Pancreas (tissue), 10 donors: ENCODE measurements around the gene FBXL12. TPM values are rescaled to one million over a fixed set of nuclear protein-coding genes. Genes with fewer than 3 reads are reported as not detected.
"Not testable (repeated sequence)": the region's sequence is repeated elsewhere in the genome, so short reads cannot be mapped to it uniquely, and the experiment has no call there.

Source experiments
- ATAC-seq, 4 donors: fragments of 200-7000 bp; cut with Tn5 transposase; one replicate each; pipeline versions ENCODE4 v1.8.0 to v1.9.1; 2020; ENCODE audit warnings: mild to moderate bottlenecking in 4 of 4, moderate library complexity in 4 of 4
- DNase-seq, 6 donors: peaks; one replicate each; pipeline ENCODE4 v3.0.0-alpha.2; 2020
- FAIRE-seq: peaks from 2 replicates; lab custom pipeline; 2012; peaks lifted over from hg19 to GRCh38; lab: Jason Lieb, UNC
- H3K27ac ChIP-seq, 4 donors: fragments of 200-600 bp; sonication (generic); 1 replicate in 3 of 4; 2 replicates in 1 of 4; pipeline versions ENCODE4 v1.5.0 to v1.8.0; 2020
- H3K27me3 ChIP-seq, 4 donors: fragments of 200-600 bp; one replicate each; pipeline ENCODE4 v1.8.0; 2021
- H3K36me3 ChIP-seq, 3 donors: fragments of 200-600 bp; sonication (generic) in 1 of 3; one replicate each; pipeline versions ENCODE4 v1.5.0 to v1.8.0; 2020 to 2021
- H3K4me1 ChIP-seq, 3 donors: fragments of 200-600 bp; one replicate each; pipeline ENCODE4 v1.8.0; 2021
- H3K4me3 ChIP-seq, 4 donors: fragments of 200-600 bp; sonication (generic) in 2 of 4; one replicate each; pipeline versions ENCODE4 v1.5.0 to v1.8.0; 2020 to 2021
- H3K9me3 ChIP-seq, 4 donors: fragments of 200-600 bp; one replicate each; pipeline ENCODE4 v1.8.0; 2021
- WGBS, 2 donors: extraction: QIAGEN DNeasy Blood & Tissue Kit; methylation state at CpG; one replicate each; pipeline ENCODE4 v1.1.7; 2013; 5-methylcytosine and 5-hydroxymethylcytosine counted together
- intact Hi-C, 3 donors: fragments of 100-400 bp; cut with DNase I; formaldehyde crosslinking; loops; one replicate each; pipeline versions ENCODE4 v1.11.1 to v1.14.2; 2022
- polyA plus RNA-seq, 2 donors: library from polyadenylated mRNA; stranded (reverse); fragments of 200-250 nt; gene quantifications; one replicate each; pipeline ENCODE4 v1.2.3, GENCODE V29; 2013
- total RNA-seq, 6 donors: library from RNA; stranded (reverse); fragmentation: NEBNext Ultra II Directional in 4 of 6; extraction: Animal tissue kit (Norgen Biotek cat#: 25700) in 4 of 6; gene quantifications; one replicate each; pipeline versions ENCODE4 v1.2.1 to v1.2.4, GENCODE V29; 2021 to 2023
- TF ChIP-seq, protein P1 (sequence below), 4 donors: fragments of 200-600 bp; sonication (generic) in 3 of 4; IDR thresholded peaks; one replicate each; pipeline versions ENCODE4 v1.5.0 to v1.8.0; 2021; ENCODE audit warnings: antibody characterized with exemption in 4 of 4
- donor health status: healthy with polysubstance abuse.
- donor health status: DM: no; HTN: no; CAD: no; lungs with moderate emphysema.
- donor health status: DM: no; HTN: no; CAD: no.
- donor health status: control.
- donor health status: control.
- donor health status: Bipolar disorder and iron deficiency.
- donor health status: DM: yes; HTN: yes; CAD: no.
- donor health status: DM: no; HTN: no; CAD: no.
- donor health status: DM: no; HTN: no; CAD: no.
- donor health status: DM: yes; HTN: yes; CAD: no.

The FBXL12 gene
- total and polyA plus RNA-seq, 8 donors, result 6.5 to 20.5 (median 7.5) TPM

DNA sequence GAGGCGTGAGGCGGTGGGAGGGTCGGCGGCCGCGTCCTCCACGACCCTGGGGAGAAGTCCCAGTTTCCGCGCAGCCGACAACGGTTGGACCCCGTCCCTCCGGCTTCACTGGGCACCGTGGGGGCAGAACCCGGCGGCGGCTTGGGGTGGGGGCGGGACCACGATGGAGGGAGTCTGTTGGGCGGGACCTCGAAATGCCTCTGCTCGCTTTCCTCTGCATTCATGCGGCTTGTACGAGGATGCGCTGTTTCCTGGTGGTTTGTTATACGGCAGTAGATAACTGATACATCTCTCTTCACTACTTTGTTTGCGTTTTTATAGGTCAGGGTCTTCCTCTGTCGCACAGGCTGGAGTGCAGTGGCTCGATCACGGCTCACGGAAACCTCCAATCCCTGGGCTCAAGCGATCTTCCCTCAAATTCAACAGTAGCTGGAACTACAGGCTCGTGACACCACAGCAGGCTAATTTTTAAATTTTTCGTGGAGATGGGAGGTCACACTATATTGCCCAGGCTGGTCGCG, 25.7 kb downstream of the FBXL12 start:
- Histone ChIP-seq H3K27ac (peak overlapping the region; percentile 70 to 87 (median 79)), H3K9me3 (no peaks in the 10 kb centered on the region), H3K4me3 (peak overlapping the region; percentile 35 to 62 (median 56)), H3K36me3 (no peaks in the 10 kb centered on the region), H3K4me1 (peaks cover 0 to 6% (median 0%) of the 10 kb centered on the region in 3 donors), H3K27me3 (no peaks in the 10 kb centered on the region)
- 13 to 15% methylated on average over 36 of the region's 36 CpGs for WGBS, 2 donors
- DNase-seq, result peak in 3 of 6 donors; percentile 36 to 82 (median 78)
- intact Hi-C loops, result loop anchor here in 1 of 3 donors (10.0 kb wide), 1 partner anchor 588 kb away; no protein-coding TSS in a partner anchor
- no peak for FAIRE-seq
- peak; percentile 14 to 29 (median 16) for ATAC-seq
- TF ChIP-seq, protein P1, sequence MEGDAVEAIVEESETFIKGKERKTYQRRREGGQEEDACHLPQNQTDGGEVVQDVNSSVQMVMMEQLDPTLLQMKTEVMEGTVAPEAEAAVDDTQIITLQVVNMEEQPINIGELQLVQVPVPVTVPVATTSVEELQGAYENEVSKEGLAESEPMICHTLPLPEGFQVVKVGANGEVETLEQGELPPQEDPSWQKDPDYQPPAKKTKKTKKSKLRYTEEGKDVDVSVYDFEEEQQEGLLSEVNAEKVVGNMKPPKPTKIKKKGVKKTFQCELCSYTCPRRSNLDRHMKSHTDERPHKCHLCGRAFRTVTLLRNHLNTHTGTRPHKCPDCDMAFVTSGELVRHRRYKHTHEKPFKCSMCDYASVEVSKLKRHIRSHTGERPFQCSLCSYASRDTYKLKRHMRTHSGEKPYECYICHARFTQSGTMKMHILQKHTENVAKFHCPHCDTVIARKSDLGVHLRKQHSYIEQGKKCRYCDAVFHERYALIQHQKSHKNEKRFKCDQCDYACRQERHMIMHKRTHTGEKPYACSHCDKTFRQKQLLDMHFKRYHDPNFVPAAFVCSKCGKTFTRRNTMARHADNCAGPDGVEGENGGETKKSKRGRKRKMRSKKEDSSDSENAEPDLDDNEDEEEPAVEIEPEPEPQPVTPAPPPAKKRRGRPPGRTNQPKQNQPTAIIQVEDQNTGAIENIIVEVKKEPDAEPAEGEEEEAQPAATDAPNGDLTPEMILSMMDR (IDR thresholded peaks at IDR 0.05), result no peak

DNA sequence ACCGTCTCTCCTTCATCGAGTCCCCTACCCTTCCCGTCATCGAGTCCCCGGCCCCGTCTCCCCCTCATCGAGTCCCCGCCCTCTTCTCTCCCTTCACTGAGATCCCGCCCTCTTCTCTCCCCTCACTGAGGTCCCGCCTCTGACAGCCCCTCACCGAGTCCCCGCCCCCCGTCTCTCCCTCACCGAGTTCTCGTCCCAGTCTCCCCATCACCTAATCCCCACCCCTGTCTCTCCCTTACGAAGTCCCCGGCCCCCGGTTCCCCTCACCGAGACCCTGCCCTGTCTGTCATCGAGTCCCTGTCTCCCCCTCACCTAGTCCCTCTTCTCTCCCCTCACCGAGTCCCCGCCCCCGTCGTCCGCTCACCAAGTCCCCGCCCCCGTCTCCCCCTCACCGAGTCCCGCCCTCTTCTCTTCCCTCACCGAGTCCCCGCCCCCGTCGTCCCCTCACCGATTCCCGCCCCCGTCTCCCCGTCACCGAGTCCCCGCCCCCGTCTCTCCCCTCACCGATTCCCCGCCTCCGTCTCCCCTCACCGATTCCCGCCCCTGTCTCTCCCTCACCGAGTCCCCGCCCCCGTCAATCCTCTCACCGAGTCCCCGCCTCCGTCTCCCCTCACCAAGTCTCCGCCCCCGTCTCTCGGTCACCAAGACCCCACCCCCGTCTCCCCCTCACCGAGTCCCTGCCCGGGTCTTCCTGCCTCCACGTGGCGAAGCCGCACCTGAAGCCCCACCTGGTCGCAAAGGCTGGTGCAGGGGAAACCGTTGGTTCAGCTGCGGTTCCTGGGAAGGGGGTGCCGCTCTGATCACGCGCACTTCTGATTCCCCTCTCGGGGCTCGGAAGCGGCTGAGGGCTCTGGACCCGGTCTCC, 26.4 kb downstream of the FBXL12 start:
- DNase-seq, result peak; percentile 75 to 96 (median 90)
- Histone ChIP-seq H3K4me3 (peak overlapping the region; percentile 35 to 62 (median 56)), H3K4me1 (peaks cover 0 to 6% (median 0%) of the 10 kb centered on the region in 3 donors), H3K9me3 (no peaks in the 10 kb centered on the region), H3K36me3 (no peaks in the 10 kb centered on the region), H3K27ac (peak overlapping the region; percentile 70 to 87 (median 79)), H3K27me3 (no peaks in the 10 kb centered on the region)
- intact Hi-C loops, result loop anchor here in 1 of 3 donors (10.0 kb wide), 1 partner anchor 588 kb away; no protein-coding TSS in a partner anchor
- no peak for FAIRE-seq
- ATAC-seq, result peak; percentile 75 to 86 (median 78)
- TF ChIP-seq, protein P1 (IDR thresholded peaks at IDR 0.05), result no peak
- 3% methylated on average over 62 to 70 of the region's 70 CpGs for WGBS, 2 donors

DNA sequence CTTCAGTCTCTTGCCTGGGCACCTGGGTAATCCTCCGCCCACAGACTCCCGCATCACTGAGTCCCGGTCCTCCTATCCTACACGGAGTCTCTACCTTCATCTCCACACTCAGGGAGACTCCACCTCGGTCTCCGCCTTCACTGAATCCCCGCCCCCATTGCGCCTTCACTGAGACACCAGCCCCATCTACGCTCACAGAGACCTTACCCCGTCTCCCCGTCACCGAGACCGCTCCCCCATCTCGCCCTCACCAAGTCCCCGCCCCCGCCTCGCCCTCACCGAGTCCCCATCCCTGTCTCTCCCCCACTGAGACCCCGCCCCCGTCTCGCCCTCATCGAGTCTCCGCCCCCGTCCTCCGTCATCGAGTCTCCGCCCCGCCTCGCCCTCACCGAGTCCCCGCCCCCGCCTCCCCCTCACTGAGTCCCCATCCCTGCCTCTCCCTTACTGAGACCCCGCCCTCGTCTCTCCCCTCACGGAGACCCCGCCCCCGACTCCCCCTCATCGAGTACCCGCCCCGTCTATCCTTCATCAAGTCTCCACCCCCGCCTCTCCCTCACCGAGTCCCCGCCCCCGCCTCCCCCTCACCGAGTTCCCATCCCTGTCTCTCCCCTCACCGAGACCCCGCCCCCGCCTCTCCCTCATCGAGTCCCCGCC, 27.2 kb downstream of the FBXL12 start:
- intact Hi-C loops, result loop anchor here in 1 of 3 donors (10.0 kb wide), 1 partner anchor 587 kb away; no protein-coding TSS in a partner anchor
- 2 to 4% methylated on average over 37 to 50 of the region's 50 CpGs for WGBS, 2 donors

DNA sequence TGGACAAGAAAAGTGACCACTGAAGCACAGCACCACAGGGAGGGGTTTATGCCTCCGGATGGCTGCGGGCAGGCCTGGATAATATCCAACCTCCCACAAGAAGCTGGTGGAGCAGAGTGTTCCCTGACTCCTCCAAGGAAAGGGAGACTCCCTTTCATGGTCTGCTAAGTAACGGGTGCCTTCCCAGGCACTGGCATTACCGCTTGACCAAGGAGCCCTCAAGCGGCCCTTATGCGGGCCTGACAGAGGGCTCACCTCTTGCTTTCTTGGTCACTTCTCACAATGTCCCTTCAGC, 27.9 kb downstream of the FBXL12 start:
- intact Hi-C loops, result loop anchor here in 1 of 3 donors (10.0 kb wide), 1 partner anchor 586 kb away; no protein-coding TSS in a partner anchor
- not testable (repeated sequence) for H3K36me3 ChIP-seq, ATAC-seq, H3K4me1 ChIP-seq, H3K27me3 ChIP-seq, FAIRE-seq, H3K9me3 ChIP-seq, DNase-seq
- 71 to 77% methylated on average over 6 of the region's 6 CpGs for WGBS, 2 donors
- Histone ChIP-seq H3K4me3 (peak overlapping the region in 1 of 4 donors; percentile 28), H3K27ac (peak overlapping the region in 2 of 4 donors; percentile 50 to 63)

More for the DNA sequence above, 27.2 kb downstream of the FBXL12 start:
- peak overlapping the region in 2 of 4 donors; percentile 50 to 85 for H3K27ac ChIP-seq
- peak; percentile 59 to 80 (median 72) for ATAC-seq
- no peaks in the 10 kb centered on the region for H3K27me3 ChIP-seq
- no peaks in the 10 kb centered on the region for H3K36me3 ChIP-seq
- FAIRE-seq, result no peak
- DNase-seq, result peak; percentile 79 to 97 (median 91)
- peak overlapping the region in 2 of 4 donors; percentile 28 to 62 for H3K4me3 ChIP-seq
- peaks cover 0 to 6% (median 0%) of the 10 kb centered on the region in 3 donors for H3K4me1 ChIP-seq
- TF ChIP-seq, protein P1 (IDR thresholded peaks at IDR 0.05), result no peak
- no peaks in the 10 kb centered on the region for H3K9me3 ChIP-seq

DNA sequence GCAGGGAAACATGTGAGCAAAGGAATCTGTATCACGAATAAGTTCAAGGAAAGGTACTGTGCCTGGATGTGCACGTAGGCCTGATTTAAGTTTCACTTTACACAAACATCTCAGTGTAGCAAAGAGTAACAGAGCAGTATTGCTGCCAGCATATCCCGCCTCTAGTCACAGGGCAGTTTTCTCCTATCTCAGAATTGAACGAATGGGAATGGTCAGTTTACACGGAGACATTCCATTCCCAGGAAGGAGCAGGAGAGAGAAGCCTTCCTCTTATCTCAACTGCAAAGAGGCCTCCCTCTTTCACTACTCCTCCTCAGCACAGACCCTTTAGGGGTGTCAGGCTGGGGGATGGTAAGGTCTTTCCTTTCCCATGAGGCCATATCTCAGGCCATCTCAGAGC, 29.3 kb downstream of the FBXL12 start:
- not testable (repeated sequence) for H3K9me3 ChIP-seq, FAIRE-seq, H3K27me3 ChIP-seq, H3K36me3 ChIP-seq, ATAC-seq, H3K4me3 ChIP-seq, H3K27ac ChIP-seq, H3K4me1 ChIP-seq, DNase-seq
- WGBS, 2 donors, result 35 to 38% methylated on average over 5 of the region's 5 CpGs
- intact Hi-C loops, result loop anchor here in 2 of 3 donors (5.0 to 10.0 kb wide), 2 partner anchors 162 to 585 kb away; no protein-coding TSS in a partner anchor
